Stimulated activated CD8-positive, alpha-beta memory T cell treated with anti-CD3 and anti-CD28 coated beads, Interleukin-7, amount 100 ng/mL, for 1 hour (primary cell): ENCODE results near the gene CHCHD1.
"Not testable (repeated sequence)": the region's sequence is repeated elsewhere in the genome, so short reads cannot be mapped to it uniquely, and the experiment has no call there.

Source experiments
- DNase-seq, 2 donors: peaks; one replicate each; pipeline ENCODE4 v3.0.0-alpha.2; 2020; ENCODE audit warnings: low read depth in 2 of 2

The CHCHD1 gene

GRCh38 chr10:73781879-73782748 lies at the start of gene CHCHD1:
Gene CHCHD1, plus strand, starts transcription at chr10:73782048. Its CDS starts 28 bp downstream, at chr10:73782076.
- DNase-seq, result peak; percentile 75 to 85

GRCh38 chr10:73732426-73732825 lies 49.4 kb upstream of the CHCHD1 start:
- no peak for DNase-seq

DNA sequence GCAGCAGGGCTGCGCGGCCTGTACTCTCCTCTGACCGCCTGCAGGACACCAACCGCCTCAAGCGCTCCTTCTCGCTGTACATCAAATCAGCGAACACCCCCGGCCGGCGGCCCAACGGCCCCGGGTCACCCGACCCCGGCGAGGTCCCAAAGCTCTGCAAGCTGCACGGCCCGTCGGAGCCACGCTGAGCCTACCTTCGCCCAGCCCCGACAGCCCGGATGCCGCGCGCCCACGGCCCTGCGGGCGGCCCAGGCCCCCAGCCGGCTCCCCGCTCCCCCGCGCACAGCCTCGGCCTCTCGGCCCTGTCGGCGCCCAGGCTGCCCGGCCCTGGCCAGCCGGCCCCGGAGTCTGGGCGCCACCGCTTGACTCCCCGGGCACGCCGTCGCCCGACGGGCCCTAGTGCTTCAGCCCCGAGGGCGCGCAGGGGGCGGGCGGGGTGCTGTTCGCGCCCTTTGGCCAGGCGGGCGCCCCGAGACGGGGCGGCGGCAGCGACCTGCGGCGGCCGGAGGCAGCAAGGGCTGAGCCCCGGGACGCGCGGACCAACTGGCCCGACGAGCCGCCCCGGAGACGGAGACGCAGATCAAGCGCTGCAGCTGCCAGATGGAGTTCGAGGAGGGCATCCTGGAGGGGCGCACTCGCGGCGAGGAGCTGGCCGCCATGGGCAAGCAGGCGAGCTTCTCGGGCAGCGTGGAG lies 48.8 kb upstream of the CHCHD1 start:
- no peak for DNase-seq

DNA sequence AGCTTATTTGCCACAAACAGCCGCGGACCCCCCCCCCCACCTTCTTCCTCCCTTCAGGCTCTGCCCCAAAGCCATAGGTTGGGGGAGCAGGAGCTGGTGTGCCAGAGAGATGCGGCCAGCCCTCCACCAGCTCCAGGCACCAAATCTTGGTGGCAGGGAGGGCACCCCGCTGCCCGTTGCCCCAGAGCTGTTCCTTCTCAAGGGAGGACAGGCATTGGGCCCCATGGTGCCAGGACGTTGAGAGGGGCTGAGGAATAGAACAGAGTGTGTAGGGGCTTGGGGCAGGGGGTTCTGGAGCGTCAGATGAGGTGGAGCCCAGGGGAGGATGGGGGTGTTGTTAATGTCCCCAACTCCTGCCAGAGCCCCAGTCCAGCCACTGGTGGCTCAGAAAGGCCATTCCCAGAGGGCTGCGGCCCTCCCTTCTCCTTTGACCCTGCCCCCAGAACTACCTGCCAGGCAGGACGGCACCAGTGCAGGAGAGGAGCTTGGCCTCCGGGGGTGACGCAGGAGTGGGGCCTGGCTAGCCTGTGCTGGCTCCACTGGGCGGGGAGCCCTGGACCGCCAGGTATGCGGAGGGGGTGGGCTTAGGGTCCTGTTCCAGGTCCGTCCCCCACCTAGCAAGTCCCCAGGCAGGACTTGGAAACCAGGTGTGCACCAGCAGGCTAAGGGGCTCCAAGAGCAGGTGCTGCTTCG lies 47.7 kb upstream of the CHCHD1 start:
- DNase-seq, result no peak

DNA sequence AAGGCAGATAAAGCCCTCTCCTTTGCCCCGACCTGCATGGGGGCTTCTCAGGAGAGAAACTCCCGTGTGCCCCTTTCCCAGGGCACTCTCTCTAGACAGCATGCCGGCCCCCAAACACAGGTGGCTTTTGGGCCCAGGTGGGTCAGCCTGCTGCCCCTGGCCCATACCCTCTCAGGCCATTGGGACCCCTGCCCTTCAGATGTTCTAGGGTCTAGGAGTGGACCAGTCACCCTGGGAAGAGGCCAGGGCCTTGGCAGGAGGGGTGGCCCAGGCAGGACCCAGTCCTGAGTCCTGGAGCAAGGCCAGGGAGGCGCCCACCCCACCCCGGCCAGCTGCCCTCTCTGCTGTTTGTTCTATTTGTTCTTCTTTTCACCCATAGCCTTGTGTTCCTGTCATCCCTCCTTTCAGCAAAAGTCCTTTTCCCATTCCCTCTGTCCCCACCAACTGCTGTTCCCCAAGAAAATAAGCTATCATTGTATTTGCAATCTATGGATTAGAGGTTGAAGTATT lies 47.0 kb upstream of the CHCHD1 start:
- DNase-seq, result no peak

- not testable (repeated sequence) for DNase-seq
These were observed 41.2 kb upstream of the CHCHD1 start for GRCh38 chr10:73740501-73741254.

DNA sequence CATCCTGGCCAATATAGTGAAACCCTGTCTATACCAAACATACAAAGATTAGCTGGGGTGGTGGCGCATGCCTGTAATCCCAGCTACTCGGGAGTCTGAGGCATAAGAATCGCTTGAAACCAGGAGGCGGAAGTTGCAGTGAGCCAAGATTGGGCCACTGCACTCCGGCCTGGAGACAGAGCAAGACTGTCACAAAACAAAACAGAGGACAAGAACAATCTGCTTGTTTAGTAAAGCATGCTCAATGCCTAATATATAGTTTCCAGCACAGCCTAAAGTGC lies 39.5 kb upstream of the CHCHD1 start:
- no peak for DNase-seq

DNA sequence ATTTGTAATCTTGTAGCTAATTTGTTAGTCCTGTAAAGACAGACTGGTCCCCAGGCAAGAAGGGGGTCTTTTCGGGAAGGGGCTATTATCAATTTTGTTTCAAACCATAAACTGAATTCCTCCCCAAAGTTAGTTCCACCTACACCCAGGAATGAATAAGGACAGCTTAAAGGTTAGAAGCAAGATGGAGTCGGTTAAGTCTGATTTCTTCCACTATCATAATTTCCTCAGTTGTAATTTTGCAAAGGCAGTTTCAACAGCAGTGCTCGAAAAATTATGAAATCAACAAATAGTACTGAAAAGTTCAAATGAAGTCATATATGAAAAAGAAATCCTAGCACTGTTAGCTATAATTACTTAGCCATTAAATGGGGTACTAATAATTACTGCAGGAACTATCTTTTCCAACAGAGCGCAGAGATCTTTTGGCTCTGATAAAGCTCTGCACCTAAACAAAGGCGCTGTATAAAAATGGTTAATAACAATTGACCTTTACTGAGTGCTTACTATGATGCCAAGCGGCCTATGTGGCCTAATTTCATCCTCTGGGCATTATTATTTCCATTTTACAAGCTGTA lies 38.4 kb upstream of the CHCHD1 start:
- DNase-seq, result no peak

DNA sequence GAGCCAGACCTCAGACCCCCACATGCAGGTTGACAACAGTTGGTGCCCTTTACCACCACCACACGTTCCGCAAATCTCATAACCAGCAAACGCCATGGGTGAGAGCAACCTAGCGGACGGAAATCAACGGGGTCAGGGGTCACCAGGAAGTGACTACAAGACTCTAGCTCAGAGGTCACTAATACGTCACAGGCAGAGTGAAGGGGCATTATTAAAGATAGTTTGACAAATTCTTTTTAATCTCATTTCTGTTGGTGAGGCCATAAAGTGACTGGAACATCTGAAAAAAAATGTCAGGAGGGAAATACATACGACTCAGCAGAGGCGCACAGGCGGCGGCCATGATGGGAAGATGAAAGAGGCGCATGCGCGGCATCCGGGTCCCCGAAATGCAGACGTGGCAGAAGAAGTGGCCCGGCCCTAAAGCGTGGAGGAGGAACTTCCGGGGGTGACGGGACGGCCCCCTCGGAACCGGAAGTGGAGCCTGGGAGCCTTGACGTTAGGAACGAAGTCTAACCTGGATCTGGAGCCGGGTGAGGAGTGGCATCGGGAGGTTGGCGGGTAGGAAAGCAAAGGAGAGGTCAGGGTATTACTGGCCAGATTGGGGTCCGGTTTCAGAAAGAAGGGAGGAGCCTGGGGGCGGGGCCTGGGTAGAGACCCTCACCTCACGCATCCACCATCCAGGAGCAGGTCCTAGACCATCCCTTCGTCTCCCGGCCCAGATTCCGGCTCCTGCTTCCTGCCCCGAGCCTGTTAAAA lies 37.8 kb upstream of the CHCHD1 start, which contains the start of gene SEC24C:
SEC24C (plus strand) TSS at position 468 of the 759 bp plus-strand sequence. CDS start 2,461 bp downstream, outside the sequence.
- DNase-seq, result peak; percentile 89

DNA sequence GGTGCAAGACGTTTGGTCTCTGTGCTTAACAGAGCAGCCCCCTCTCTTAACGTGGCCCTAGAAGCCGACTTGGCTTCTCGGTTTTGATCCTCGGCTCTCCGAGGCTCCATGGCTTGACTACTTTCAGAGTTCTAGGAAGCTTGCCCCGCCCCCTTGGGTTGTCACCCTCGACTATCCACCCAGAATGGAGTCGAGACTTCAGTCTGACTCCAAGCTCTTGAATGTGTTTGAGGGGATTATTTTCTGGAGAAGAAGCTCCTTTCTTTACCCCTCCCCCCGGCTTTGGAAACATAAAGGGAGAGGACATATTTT lies 37.2 kb upstream of the CHCHD1 start:
- peak in 1 of 2 donors; percentile 16 for DNase-seq

DNA sequence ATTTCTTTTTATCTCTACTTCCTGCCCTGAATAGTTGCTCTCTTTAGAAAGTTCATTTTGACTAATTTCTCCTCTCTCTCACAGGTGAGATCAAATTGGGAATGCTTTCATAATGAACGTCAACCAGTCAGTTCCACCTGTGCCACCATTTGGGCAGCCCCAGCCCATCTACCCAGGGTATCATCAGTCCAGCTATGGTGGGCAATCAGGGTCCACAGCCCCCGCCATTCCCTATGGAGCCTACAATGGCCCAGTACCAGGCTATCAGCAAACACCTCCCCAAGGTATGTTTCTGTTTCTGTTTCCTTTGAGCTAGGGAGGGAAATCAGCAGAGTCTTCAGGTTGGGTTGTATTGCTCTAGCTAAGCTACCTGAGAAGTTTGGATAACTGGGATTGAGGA lies 35.1 kb upstream of the CHCHD1 start:
- no peak for DNase-seq

DNA sequence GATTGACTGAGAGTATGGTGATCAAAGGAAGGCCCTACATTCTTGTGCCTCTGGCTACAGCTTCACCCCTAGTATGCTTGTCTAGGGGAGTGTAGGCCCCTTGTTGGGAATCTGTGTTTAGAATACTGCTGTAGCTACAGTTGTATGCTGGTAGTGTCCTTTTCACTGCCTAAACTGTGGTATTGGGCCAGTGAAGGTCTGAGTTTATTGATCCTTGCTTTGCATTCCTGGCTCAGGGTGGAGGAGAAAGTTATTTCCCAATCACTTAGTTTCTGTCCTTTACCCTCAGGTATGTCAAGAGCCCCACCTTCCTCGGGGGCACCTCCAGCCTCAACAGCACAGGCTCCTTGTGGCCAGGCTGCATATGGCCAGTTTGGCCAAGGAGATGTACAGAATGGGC lies 31.0 kb upstream of the CHCHD1 start:
- DNase-seq, result no peak

GRCh38 chr10:73756183-73756582 lies 25.7 kb upstream of the CHCHD1 start:
- DNase-seq, result no peak

- DNase-seq, result no peak
These were observed 22.9 kb upstream of the CHCHD1 start for GRCh38 chr10:73758704-73759511.

GRCh38 chr10:73759512-73760115 lies 22.2 kb upstream of the CHCHD1 start:
- no peak for DNase-seq

DNA sequence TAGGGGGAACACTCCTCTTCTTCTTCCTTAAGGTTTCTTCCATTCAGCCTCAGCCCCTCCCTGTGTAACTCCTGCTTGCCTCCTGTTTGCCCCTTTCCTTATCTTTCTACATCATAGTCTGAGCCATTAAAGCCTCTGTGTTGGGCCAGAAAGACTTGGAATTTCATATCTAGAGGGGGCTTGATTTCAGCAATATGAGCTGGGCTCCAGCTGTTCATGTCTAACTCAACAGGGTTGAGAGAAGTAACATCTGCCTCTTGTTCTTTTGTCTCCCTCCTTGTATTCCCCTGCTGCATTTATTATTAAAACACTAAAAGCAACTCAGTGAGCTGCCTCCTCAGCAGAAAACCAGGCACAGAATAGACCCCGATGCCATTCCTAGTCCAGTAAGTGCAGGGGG lies 20.1 kb upstream of the CHCHD1 start:
- DNase-seq, result no peak

DNA sequence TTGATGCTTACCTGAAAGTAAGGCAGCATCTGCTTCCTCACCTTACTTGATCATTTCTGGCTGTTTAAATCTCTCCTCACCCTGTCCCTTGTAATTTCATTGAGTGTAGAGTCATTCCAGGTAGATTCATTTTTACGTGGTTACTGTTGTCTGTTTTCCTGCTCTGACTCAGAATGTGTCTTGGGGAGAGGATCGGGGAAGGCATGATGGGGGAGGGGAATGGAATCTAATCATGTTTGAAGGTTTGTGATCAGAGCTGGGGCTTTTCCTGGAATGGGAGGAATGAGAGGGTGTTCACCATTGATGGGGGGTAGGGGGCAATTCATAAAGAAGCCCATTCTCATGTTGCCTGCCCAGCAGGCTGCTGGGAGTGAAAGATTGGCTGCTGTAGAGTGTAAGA lies 18.9 kb upstream of the CHCHD1 start:
- no peak for DNase-seq

GRCh38 chr10:73763343-73763742 lies 18.5 kb upstream of the CHCHD1 start:
- DNase-seq, result no peak

DNA sequence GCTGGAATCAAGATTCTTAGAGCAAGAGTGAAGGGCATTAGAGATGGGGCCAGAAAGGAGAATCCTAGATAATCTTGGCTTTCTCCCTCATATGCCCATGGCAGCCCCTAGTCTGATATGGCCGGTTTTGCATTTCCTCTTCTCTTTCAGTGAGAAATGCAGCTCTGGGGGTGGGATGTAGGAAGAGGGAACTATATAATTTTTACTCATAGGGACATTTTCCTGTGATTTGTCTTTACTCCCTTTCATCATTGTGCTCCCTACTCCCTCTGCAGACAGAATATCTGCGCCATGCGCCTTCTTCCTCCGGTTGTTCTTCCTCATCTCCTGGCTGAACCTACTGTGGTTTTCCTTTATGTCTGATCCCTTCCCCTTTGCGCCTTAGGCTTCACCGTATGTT lies 16.8 kb upstream of the CHCHD1 start:
- DNase-seq, result no peak
